Psoas muscle (tissue), 8 donors: ENCODE results near the gene DSN1. TPM values are rescaled to one million over a fixed set of nuclear protein-coding genes. Genes with fewer than 3 reads are reported as not detected.

Experiments
- ATAC-seq, 4 donors: fragments of 200-7000 bp; cut with Tn5 transposase; one replicate each; pipeline ENCODE4 v1.9.1; 2020; ENCODE audit warnings: moderate library complexity in 3 of 4, mild to moderate bottlenecking in 2 of 4
- DNase-seq, 2 donors: peaks; one replicate each; pipeline ENCODE4 v3.0.0-alpha.2; 2020
- H3K27ac ChIP-seq: fragments of 200-600 bp; one replicate; pipeline ENCODE4 v1.8.0; 2022
- H3K27me3 ChIP-seq, 3 donors: fragments of 200-600 bp in 1 of 3; one replicate each; pipeline versions ENCODE4 v1.6.1 to v1.8.0; 2013 to 2022; ENCODE audit warnings: low read length in 2 of 3, mild to moderate bottlenecking in 2 of 3, moderate library complexity in 1 of 3; ENCODE audit not compliant: insufficient read depth in 3 of 3
- H3K36me3 ChIP-seq, 2 donors: fragments of 200-600 bp in 1 of 2; one replicate each; pipeline versions ENCODE4 v1.6.1 to v1.8.0; 2013 to 2022; ENCODE audit warnings: low read depth in 1 of 2, mild to moderate bottlenecking in 1 of 2, moderate library complexity in 1 of 2; ENCODE audit not compliant: insufficient read depth in 1 of 2
- H3K4me1 ChIP-seq: fragments of 200-600 bp; one replicate; pipeline ENCODE4 v1.8.0; 2022
- H3K4me3 ChIP-seq: fragments of 200-600 bp; one replicate; pipeline ENCODE4 v1.8.0; 2022; ENCODE audit warnings: mild to moderate bottlenecking
- H3K9me3 ChIP-seq: fragments of 200-600 bp; one replicate; pipeline ENCODE4 v1.8.0; 2022
- WGBS, 3 donors: extraction: QIAGEN DNeasy Blood & Tissue Kit; methylation state at CpG; one replicate each; pipeline versions ENCODE4 v1.1.6 to v1.1.7; 2013; 5-methylcytosine and 5-hydroxymethylcytosine counted together
- intact Hi-C, 2 donors: fragments of 100-400 bp; cut with DNase I; formaldehyde crosslinking; loops; one replicate each; pipeline versions ENCODE4 v1.11.0 to v1.14.2; 2022
- polyA plus RNA-seq, 3 donors: library from polyadenylated mRNA; stranded (reverse); fragments of 200-250 nt; gene quantifications; one replicate each; pipeline ENCODE4 v1.2.3, GENCODE V29; 2013
- total RNA-seq, 4 donors: library from RNA; stranded (reverse); fragmentation: NEBNext Ultra II Directional in 2 of 4; extraction: Animal tissue kit (Norgen Biotek cat#: 25700) in 2 of 4; gene quantifications; one replicate each; pipeline versions ENCODE4 v1.2.1 to v1.2.4, GENCODE V29; 2021 to 2023
- TF ChIP-seq, protein P1 (sequence below): fragments of 200-600 bp; IDR thresholded peaks from one replicate; pipeline ENCODE4 v1.8.0; 2022; ENCODE audit warnings: antibody characterized with exemption
- donor health status: healthy with polysubstance abuse.
- donor health status: DM: no; HTN: no; CAD: no; lungs with moderate emphysema.
- donor health status: Bipolar disorder and iron deficiency.
- donor health status: healthy.
- donor health status: DM: yes; HTN: yes; CAD: no.
- donor health status: DM: no; HTN: no; CAD: no.
- donor health status: DM: no; HTN: no; CAD: no.
- donor health status: DM: yes; HTN: yes; CAD: no.

DSN1 gene
- total and polyA plus RNA-seq, 7 donors, result 1.7 to 8.3 (median 3.0) TPM

DNA sequence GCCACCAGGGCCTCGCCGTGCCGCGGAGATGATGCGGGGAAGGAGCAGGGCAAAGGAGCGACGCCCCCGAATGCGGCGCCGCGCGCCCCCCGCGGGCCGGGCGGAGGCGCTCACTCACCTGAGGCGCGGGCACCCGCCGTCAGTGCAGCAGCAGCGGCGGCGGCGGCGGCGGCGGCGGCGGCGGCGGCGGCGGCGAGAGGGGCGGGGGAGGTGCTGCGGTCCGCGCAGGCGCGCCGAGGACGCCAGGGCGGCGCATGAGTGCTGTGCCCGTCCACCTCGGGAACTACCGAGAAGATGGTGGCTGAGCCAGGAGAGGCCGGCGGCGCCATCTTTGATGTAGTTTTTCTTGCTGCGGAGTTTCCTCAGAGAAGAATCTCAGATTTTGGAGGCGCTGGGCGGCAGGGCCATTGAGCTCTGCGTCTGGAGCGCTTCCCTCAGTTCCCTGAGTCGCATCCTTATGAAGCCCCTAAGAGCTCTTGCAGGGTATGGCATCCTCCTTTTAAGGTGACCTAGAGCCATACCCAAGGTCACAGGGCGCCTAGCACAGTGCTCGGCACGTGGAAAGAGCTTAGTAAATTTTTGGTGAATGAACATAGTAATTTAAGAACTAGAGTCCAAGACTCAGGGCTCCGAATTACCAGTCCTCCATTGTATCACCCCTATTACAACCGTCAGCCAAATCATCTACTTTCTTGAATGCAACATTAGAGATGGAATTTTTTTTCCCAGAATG, 27.5 kb downstream of the DSN1 start, which contains the start of gene NDRG3:
TSS of gene NDRG3 (minus strand) at position 164 of the 733 bp plus-strand sequence. CDS start 24,355 bp downstream, outside the sequence.
- no peaks in the 10 kb centered on the region for H3K27me3 ChIP-seq
- no peaks in the 10 kb centered on the region for H3K36me3 ChIP-seq
- H3K4me1 ChIP-seq, result peaks cover 32% of the 10 kb centered on the region
- peak within 1 kb of the TSS; percentile 94 for H3K4me3 ChIP-seq
- TF ChIP-seq, protein P1, sequence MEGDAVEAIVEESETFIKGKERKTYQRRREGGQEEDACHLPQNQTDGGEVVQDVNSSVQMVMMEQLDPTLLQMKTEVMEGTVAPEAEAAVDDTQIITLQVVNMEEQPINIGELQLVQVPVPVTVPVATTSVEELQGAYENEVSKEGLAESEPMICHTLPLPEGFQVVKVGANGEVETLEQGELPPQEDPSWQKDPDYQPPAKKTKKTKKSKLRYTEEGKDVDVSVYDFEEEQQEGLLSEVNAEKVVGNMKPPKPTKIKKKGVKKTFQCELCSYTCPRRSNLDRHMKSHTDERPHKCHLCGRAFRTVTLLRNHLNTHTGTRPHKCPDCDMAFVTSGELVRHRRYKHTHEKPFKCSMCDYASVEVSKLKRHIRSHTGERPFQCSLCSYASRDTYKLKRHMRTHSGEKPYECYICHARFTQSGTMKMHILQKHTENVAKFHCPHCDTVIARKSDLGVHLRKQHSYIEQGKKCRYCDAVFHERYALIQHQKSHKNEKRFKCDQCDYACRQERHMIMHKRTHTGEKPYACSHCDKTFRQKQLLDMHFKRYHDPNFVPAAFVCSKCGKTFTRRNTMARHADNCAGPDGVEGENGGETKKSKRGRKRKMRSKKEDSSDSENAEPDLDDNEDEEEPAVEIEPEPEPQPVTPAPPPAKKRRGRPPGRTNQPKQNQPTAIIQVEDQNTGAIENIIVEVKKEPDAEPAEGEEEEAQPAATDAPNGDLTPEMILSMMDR, result peak; percentile 12
- DNase-seq (peak; percentile 95 to 97), ATAC-seq (peak; percentile 91 to 94 (median 92))
- WGBS, 3 donors, result 2 to 5% (median 2%) methylated on average over 27 to 63 of the region's 63 CpGs
- peak within 1 kb of the TSS; percentile 84 for H3K27ac ChIP-seq
- no peaks in the 10 kb centered on the region for H3K9me3 ChIP-seq
- intact Hi-C loops, result no loop called here

DNA sequence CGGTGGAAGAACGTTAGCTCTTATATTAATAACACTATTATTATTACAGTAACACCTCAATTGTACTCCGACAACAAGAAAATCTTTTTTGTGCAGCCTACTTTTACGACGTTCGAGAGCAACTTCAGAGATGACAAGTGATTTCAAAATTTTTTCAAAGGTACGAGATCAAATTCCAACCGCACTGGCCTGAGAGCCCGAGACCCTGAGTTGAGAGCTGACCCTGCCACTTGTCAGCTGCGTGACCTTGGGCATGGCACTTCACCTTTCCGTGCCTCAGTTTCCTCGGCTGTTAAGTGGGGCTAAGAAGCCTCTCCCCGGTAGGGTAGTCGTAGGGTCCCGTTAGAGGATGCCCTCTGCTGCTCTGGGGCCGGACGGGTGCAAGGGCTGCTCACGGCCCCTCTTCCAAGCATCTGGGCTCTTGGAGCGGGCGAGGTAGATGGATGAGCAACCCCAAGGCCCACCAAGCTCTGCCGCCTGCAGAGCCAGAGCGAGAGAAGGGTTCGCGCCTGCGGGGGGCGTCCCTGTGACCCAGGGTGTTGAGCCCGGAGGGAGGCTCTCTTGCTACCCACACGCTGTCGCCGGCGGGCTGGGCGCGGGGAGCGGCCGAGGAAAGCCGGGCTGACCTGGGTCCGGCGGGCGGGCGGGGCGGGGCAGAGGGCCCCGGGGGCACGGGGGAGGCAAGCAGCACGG, 28.2 kb downstream of the DSN1 start:
- H3K9me3 ChIP-seq, result no peaks in the 10 kb centered on the region
- TF ChIP-seq, protein P1, result no peak
- WGBS, 3 donors, result 1 to 2% (median 1%) methylated on average over 26 to 44 of the region's 44 CpGs
- H3K27ac ChIP-seq, result peak overlapping the region; percentile 83
- H3K4me3 ChIP-seq, result peak overlapping the region; percentile 94
- DNase-seq (peak in 1 of 2 donors; percentile 65), ATAC-seq (peak; percentile 15 to 43 (median 22))
- intact Hi-C loops, result no loop called here
- no peaks in the 10 kb centered on the region for H3K36me3 ChIP-seq
- H3K27me3 ChIP-seq, result no peaks in the 10 kb centered on the region
- peaks cover 34% of the 10 kb centered on the region for H3K4me1 ChIP-seq

DNA sequence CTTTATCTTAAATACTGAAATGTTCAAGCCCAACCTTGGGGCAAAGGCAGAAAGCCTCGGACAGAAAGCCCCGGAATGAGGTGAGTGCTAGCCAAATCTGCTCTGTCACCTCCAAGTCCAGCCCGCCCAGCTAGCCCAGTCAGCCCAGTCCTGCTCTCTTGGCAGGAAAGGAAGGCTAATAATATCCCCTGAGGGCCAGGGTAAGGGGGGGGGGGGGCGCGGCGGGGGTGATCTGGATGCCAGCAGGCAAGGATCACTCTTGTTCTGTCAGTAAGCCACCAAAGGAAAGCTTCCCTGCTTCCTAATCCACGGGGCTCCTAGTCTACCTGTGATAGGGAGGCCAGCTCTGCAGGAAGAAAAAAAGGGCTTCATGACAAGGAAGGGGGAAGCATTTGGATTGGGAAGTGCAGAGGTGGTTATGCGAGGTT, 28.8 kb downstream of the DSN1 start:
- DNase-seq, result peak; percentile 66 to 87
- TF ChIP-seq, protein P1, result no peak
- Histone ChIP-seq H3K9me3 (no peaks in the 10 kb centered on the region), H3K36me3 (no peaks in the 10 kb centered on the region), H3K27ac (peak overlapping the region; percentile 83), H3K4me3 (peak overlapping the region; percentile 94), H3K27me3 (no peaks in the 10 kb centered on the region), H3K4me1 (peaks cover 34% of the 10 kb centered on the region)
- WGBS, 3 donors, result 4 to 10% (median 5%) methylated on average over 6 to 8 of the region's 8 CpGs
- peak; percentile 87 to 91 (median 90) for ATAC-seq
- intact Hi-C loops, result no loop called here

DNA sequence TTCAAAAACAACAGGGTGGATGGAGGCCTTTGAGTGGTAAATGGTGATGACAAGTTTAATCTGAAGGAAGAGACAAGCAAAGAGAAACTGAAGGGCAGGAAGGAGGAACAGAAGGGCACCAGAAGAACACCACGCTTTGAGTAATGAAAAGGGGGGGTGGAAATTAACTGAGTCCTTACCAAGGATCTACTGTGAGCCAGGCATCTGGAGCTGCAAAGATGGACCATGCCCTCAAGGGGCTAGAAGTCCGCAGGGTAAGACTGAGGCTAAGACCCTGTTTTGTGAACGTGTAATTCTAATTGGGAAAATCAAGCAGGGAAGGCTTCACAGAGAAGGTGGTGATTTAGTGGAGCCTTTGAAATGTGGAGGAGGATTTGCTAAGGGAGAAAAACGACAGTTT, 29.3 kb downstream of the DSN1 start:
- Histone ChIP-seq H3K4me3 (peak overlapping the region; percentile 94), H3K27ac (peak overlapping the region; percentile 83), H3K9me3 (no peaks in the 10 kb centered on the region), H3K36me3 (no peaks in the 10 kb centered on the region), H3K4me1 (peaks cover 34% of the 10 kb centered on the region), H3K27me3 (no peaks in the 10 kb centered on the region)
- WGBS, 3 donors, result 34 to 54% (median 43%) methylated on average over 4 of the region's 4 CpGs
- DNase-seq, result no peak
- ATAC-seq, result peak in 1 of 4 donors; percentile 17
- TF ChIP-seq, protein P1, result no peak
- intact Hi-C loops, result no loop called here
